NT2/D1 (cell line): ENCODE results near the gene GLB1L3.

ENCODE experiments used
- SUZ12 ChIP-seq: IDR thresholded peaks from 2 replicates; pipeline ENCODE4 v1.6.1; 2011; ENCODE audit not compliant: insufficient read length, insufficient read depth; ENCODE audit errors: extremely low read depth
- YY1 ChIP-seq: IDR thresholded peaks from 2 replicates; pipeline ENCODE4 v1.6.1; 2011; ENCODE audit not compliant: insufficient read length, insufficient read depth
- ZNF274 ChIP-seq: IDR thresholded peaks from 2 replicates; pipeline ENCODE4 v1.6.1; 2011; ENCODE audit warnings: mild to moderate bottlenecking, low read depth, low read length

DNA sequence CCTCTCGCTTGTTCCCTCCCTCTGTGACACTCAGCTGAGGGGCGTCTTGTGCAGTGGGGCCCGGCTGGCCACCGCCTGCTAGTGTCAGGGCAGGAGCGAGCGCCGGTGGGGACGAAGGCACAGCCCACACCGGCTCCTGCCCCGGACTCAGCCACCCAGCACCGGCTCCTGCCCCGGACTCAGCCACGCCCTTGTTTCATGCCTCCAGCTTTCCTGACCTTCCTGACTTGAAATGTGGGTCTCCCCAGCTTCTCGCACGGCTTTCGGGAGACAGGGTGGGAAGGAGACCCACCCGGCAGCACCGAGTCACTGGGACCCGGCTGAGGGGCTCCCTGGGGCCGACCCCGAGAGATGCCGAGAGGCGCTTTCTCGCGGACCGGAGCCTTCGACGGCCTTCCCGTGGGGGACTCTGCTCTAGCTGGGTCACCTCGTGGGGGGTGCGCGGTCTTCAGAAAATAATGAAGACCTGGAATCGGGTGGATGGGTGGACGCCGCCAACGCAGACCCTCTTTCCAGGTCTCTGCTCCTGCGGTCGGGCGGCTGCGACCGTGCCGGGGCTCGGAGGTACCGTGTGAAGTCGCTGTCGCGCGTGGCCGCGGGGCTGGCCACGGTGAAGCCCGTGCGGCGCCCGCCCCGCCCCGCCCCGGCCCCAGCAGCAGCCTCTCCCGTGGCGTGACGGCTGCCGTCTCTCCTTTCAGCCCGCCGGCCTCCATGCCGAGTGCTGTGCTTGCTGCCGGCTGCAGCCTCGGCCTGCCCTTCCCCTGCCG lies 65.8 kb downstream of the GLB1L3 start:
- TF ChIP-seq YY1 (no peak), ZNF274 (no peak), SUZ12 (no peak)
